ENCODE results near the gene MCF2L2. TPM values are rescaled to one million over a fixed set of nuclear protein-coding genes. Genes with fewer than 3 reads are reported as not detected.

The MCF2L2 gene
- total and polyA plus RNA-seq, 10 donors: 0.46 to 37.7 (median 17.6) TPM

- peaks cover 0 to 6% (median 0%) of the 10 kb centered on the region in 7 donors for H3K27me3 ChIP-seq (replicated peaks in 1 of 7)
- H3K27ac ChIP-seq: no peak overlapping the region
- 85 to 94% (median 90%) methylated on average over 7 of the region's 7 CpGs for WGBS, 5 donors
- H3K4me3 ChIP-seq: no peak overlapping the region
- TF ChIP-seq POLR2A (IDR thresholded peaks at IDR 0.05) (no peak), POLR2AphosphoS5 (IDR thresholded peaks at IDR 0.05) (no peak)
- TF ChIP-seq, protein P1, sequence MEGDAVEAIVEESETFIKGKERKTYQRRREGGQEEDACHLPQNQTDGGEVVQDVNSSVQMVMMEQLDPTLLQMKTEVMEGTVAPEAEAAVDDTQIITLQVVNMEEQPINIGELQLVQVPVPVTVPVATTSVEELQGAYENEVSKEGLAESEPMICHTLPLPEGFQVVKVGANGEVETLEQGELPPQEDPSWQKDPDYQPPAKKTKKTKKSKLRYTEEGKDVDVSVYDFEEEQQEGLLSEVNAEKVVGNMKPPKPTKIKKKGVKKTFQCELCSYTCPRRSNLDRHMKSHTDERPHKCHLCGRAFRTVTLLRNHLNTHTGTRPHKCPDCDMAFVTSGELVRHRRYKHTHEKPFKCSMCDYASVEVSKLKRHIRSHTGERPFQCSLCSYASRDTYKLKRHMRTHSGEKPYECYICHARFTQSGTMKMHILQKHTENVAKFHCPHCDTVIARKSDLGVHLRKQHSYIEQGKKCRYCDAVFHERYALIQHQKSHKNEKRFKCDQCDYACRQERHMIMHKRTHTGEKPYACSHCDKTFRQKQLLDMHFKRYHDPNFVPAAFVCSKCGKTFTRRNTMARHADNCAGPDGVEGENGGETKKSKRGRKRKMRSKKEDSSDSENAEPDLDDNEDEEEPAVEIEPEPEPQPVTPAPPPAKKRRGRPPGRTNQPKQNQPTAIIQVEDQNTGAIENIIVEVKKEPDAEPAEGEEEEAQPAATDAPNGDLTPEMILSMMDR (IDR thresholded peaks at IDR 0.05 in 8 of 11, conservative IDR thresholded peaks at IDR 0.05 in 3 of 11): no peak
- H3K4me1 ChIP-seq: peaks cover 0 to 14% (median 0%) of the 10 kb centered on the region in 6 donors
- no peak for DNase-seq
- no peaks in the 10 kb centered on the region for H3K36me3 ChIP-seq
- no peaks in the 10 kb centered on the region for H3K9me3 ChIP-seq
- intact Hi-C loops (cut with DNase I; ENCODE audit: low total_unique reads): no loop called here
Observed at GRCh38 chr3:183353421-183353820, 75.0 kb downstream of the MCF2L2 start.

DNA sequence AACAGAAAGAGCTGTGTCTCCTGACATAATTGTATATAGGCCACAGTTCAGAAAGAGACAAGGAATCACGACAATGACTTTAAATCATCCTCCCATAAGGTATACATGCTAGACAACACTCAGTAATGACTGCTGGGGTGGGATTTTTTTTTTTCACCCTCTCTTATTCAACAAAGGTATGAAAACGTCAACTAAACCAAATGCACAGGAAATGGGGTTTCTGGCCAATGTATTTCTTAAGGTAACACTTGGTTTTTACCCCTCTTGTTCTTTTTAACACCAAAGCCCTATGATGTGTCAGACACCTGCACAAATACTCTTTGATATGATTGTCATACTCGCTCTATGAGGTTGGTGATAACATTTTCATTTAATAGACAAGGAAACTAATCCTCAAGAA is 78.3 kb downstream of the MCF2L2 start:
- Histone ChIP-seq H3K27ac (peak overlapping the region in 2 of 8 donors; percentile 43 to 69), H3K4me3 (no peak overlapping the region), H3K4me1 (peaks cover 0 to 9% (median 0%) of the 10 kb centered on the region in 6 donors), H3K9me3 (peaks cover 0 to 16% (median 8%) of the 10 kb centered on the region in 8 donors), H3K36me3 (no peaks in the 10 kb centered on the region), H3K27me3 (replicated peaks in 1 of 7) (peaks cover 0 to 6% (median 0%) of the 10 kb centered on the region in 7 donors)
- intact Hi-C loops (cut with DNase I; ENCODE audit: low total_unique reads): no loop called here
- no peak for DNase-seq
- TF ChIP-seq, protein P1 (IDR thresholded peaks at IDR 0.05 in 8 of 11, conservative IDR thresholded peaks at IDR 0.05 in 3 of 11): no peak
- TF ChIP-seq POLR2A (IDR thresholded peaks at IDR 0.05) (no peak), POLR2AphosphoS5 (IDR thresholded peaks at IDR 0.05) (no peak)
- WGBS, 5 donors: 54 to 71% (median 58%) methylated on average over 3 of the region's 3 CpGs

- Histone ChIP-seq H3K36me3 (no peaks in the 10 kb centered on the region), H3K4me1 (peaks cover 0 to 9% (median 0%) of the 10 kb centered on the region in 6 donors), H3K4me3 (no peak overlapping the region), H3K27ac (peak overlapping the region in 2 of 8 donors; percentile 43 to 69), H3K9me3 (peaks cover 0 to 22% (median 9%) of the 10 kb centered on the region in 8 donors), H3K27me3 (replicated peaks in 1 of 7) (peaks cover 0 to 6% (median 0%) of the 10 kb centered on the region in 7 donors)
- TF ChIP-seq POLR2A (IDR thresholded peaks at IDR 0.05) (no peak), POLR2AphosphoS5 (IDR thresholded peaks at IDR 0.05) (no peak)
- TF ChIP-seq, protein P1 (IDR thresholded peaks at IDR 0.05 in 8 of 11, conservative IDR thresholded peaks at IDR 0.05 in 3 of 11): no peak
- intact Hi-C loops (cut with DNase I; ENCODE audit: low total_unique reads): no loop called here
- WGBS, 5 donors: 66 to 74% (median 69%) methylated on average over 8 of the region's 8 CpGs
- no peak for DNase-seq
Observed at GRCh38 chr3:183349421-183350157, 78.8 kb downstream of the MCF2L2 start.

GRCh38 chr3:183342824-183343223 is 85.6 kb downstream of the MCF2L2 start:
- WGBS, 5 donors: 56 to 80% (median 68%) methylated on average over 1 of the region's 1 CpG
- peaks cover 0 to 23% (median 9%) of the 10 kb centered on the region in 8 donors for H3K9me3 ChIP-seq
- peaks cover 0 to 6% (median 0%) of the 10 kb centered on the region in 6 donors for H3K4me1 ChIP-seq
- no peaks in the 10 kb centered on the region for H3K36me3 ChIP-seq
- no peak for DNase-seq
- no peak for TF ChIP-seq POLR2AphosphoS5 (IDR thresholded peaks at IDR 0.05)
- no peak for TF ChIP-seq POLR2A (IDR thresholded peaks at IDR 0.05)
- TF ChIP-seq, protein P1 (IDR thresholded peaks at IDR 0.05 in 8 of 11, conservative IDR thresholded peaks at IDR 0.05 in 3 of 11): no peak
- intact Hi-C loops (cut with DNase I; ENCODE audit: low total_unique reads): no loop called here
- no peak overlapping the region for H3K4me3 ChIP-seq
- H3K27me3 ChIP-seq (replicated peaks in 1 of 7): no peaks in the 10 kb centered on the region
- no peak overlapping the region for H3K27ac ChIP-seq

Data from spleen (tissue), 11 donors.